Activated CD8-positive, alpha-beta memory T cell treated with anti-CD3 and anti-CD28 coated beads for 1 hour (primary cell): ENCODE results near the gene GMPPA.

Experiments
- DNase-seq, 2 donors: peaks; one replicate each; pipeline ENCODE4 v3.0.0-alpha.2; 2020; ENCODE audit warnings: low read depth in 1 of 2; ENCODE audit errors: extremely low read depth in 1 of 2

GMPPA gene

DNA sequence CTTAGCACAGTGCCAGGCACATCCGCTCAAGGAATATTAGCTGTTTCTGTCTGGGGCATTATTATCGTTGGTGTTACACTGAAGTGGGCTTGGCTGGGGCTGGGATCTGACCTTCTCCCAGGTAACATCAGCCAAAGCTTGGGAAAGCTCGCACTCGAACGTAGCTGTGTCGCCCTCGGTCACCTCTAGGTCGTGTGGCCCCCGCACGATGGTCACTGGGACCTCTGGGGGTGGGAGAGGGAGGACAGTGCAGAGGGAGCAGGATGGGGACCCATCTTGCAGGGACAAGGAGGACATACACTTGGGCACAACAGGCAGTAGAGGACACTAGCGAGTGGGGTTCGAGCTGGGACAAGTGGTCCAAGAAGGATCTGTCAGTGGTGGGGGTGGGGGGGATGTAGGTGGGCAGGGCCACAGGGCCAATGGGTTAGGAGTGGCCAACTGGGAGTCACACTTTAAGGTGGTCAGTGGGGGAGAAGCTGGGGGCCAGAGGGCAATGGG, 54.8 kb downstream of the GMPPA start:
- DNase-seq: no peak

GRCh38 chr2:219554350-219554749, 55.7 kb downstream of the GMPPA start:
- DNase-seq: no peak

DNA sequence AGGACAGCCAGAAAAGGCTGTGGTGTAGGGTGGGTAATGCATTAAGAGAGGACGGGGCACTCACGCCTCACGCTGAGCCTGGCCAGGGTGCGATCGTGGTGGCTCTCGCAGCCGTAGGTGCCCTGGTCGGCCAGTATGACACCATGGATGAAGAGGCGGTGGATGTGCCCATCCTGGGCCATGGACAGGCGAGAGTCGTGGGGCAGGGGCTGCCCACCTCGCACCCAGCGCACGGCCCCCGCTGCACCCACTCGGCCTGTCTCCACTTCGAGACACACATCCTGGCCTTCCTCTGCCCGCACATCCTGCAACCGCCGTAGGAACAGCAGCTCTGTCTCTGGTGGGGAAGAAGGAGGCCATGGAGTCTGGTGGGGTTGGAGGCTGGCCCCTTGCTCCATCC, 57.3 kb downstream of the GMPPA start:
- no peak for DNase-seq

DNA sequence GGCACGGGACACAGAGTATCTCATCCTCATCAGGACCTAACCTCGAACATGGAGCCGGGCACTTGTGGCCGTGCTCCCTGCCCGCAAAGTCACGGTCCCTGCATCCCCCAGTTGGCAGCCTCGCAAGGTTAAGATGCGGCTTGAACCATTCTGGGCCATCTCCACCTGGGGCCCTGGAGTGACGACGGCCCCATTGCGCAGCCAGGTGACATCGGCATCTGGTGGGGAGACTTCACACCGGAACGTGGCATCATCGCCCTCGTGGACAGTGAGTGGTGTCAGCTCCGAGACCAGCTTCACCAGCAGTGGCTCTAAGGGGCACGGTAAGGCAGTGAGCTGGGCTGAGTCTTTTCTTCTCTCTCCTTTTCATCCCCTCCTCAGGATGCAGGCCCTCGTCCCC, 57.7 kb downstream of the GMPPA start:
- no peak for DNase-seq
